HepG2 (cell line): Measurements from ENCODE around the gene KRT32. TPM values are rescaled to one million over a fixed set of nuclear protein-coding genes. Genes with fewer than 3 reads are reported as not detected.

Experiments
- ATF7 ChIP-seq, 2 experiments: fragments of 450-650 bp in 1 of 2; sonication (generic) in 1 of 2; formaldehyde crosslinking in 1 of 2; IDR thresholded peaks; 2 replicates each; pipeline versions ENCODE4 v1.4.0 to v1.6.1; 2016 to 2020; ENCODE audit warnings: antibody characterized with exemption in 1 of 2, mild to moderate bottlenecking in 1 of 2, missing genetic modification reagents in 1 of 2
- FOXA3 ChIP-seq: IDR thresholded peaks from 2 replicates; pipeline ENCODE4 v1.6.1; 2016; ENCODE audit warnings: missing genetic modification reagents, missing compliant biosample characterization
- GATAD2A ChIP-seq: IDR thresholded peaks from 2 replicates; pipeline ENCODE4 v1.6.1; 2016
- HNF4G ChIP-seq, 2 experiments: sonication (generic) in 1 of 2; formaldehyde crosslinking in 1 of 2; IDR thresholded peaks; 2 replicates each; pipeline versions ENCODE4 v1.4.0 to v1.6.1; 2011 to 2020; ENCODE audit warnings: borderline replicate concordance in 2 of 2, low read depth in 2 of 2, mild to moderate bottlenecking in 2 of 2, low read length in 1 of 2, missing genetic modification reagents in 1 of 2, moderate library complexity in 1 of 2
- NCOR1 ChIP-seq: fragments of 200-600 bp; sonication (generic); IDR thresholded peaks from 2 replicates; pipeline ENCODE4 v1.7.0; 2017; ENCODE audit warnings: antibody characterized with exemption, low read length, borderline replicate concordance
- NFATC3 ChIP-seq: sonication (generic); formaldehyde crosslinking; IDR thresholded peaks from 2 replicates; pipeline ENCODE4 v1.5.1; 2020; ENCODE audit warnings: mild to moderate bottlenecking, missing genetic modification reagents
- SSRP1 ChIP-seq: IDR thresholded peaks from 2 replicates; pipeline ENCODE4 v1.6.1; 2016; ENCODE audit warnings: control low read depth
- THAP11 ChIP-seq: IDR thresholded peaks from 2 replicates; pipeline ENCODE4 v1.6.1; 2016; ENCODE audit warnings: missing biosample characterization, missing genetic modification reagents
- ZKSCAN8 ChIP-seq: IDR thresholded peaks from 2 replicates; pipeline ENCODE4 v1.6.1; 2016; ENCODE audit warnings: borderline replicate concordance, missing genetic modification reagents, missing compliant biosample characterization
- ZMYM3 ChIP-seq: sonication (generic); formaldehyde crosslinking; IDR thresholded peaks from 2 replicates; pipeline ENCODE4 v1.5.1; 2020; ENCODE audit warnings: mild to moderate bottlenecking, missing genetic modification reagents
- ZMYM4 ChIP-seq: sonication (generic); formaldehyde crosslinking; IDR thresholded peaks from 2 replicates; pipeline ENCODE4 v1.8.1; 2023; ENCODE audit warnings: mild to moderate bottlenecking, missing genetic modification reagents
- ZNF24 ChIP-seq: fragments of 450-650 bp; IDR thresholded peaks from 2 replicates; pipeline ENCODE4 v1.6.1; 2017; ENCODE audit warnings: antibody characterized with exemption, mild to moderate bottlenecking
- ZNF30 ChIP-seq: sonication (generic); formaldehyde crosslinking; IDR thresholded peaks from 2 replicates; pipeline ENCODE4 v1.5.0; 2020; ENCODE audit warnings: mild to moderate bottlenecking, missing genetic modification reagents
- ZNF670 ChIP-seq: sonication (generic); formaldehyde crosslinking; IDR thresholded peaks from 2 replicates; pipeline ENCODE4 v1.8.0; 2022; ENCODE audit warnings: mild to moderate bottlenecking, missing genetic modification reagents, borderline replicate concordance
- ZNF747 ChIP-seq: sonication (generic); formaldehyde crosslinking; IDR thresholded peaks from 2 replicates; pipeline ENCODE4 v1.8.1; 2023; ENCODE audit warnings: missing genetic modification reagents, mild to moderate bottlenecking, borderline replicate concordance
- ZNF850 ChIP-seq: sonication (generic); formaldehyde crosslinking; conservative IDR thresholded peaks from 2 replicates; pipeline ENCODE4 v1.9.0; 2021; ENCODE audit warnings: mild to moderate bottlenecking, missing genetic modification reagents
- ZSCAN21 ChIP-seq: sonication (generic); formaldehyde crosslinking; IDR thresholded peaks from 2 replicates; pipeline ENCODE4 v1.8.0; 2022; ENCODE audit warnings: mild to moderate bottlenecking, missing genetic modification reagents, moderate library complexity, borderline replicate concordance
- polyA plus RNA-seq, 8 experiments: library from polyadenylated mRNA; depleted of rRNA in 3 of 8; stranded (reverse) in 7 of 8; unstranded in 1 of 8; fragments of >200 nt; fragmentation: Illumina TruSeq in 4 of 8; extraction: Trizol in 4 of 8; gene quantifications; 2 replicates each; pipeline versions ENCODE4 v1.2.1 to v1.2.3, GENCODE V29; 2011 to 2016; ENCODE audit warnings: low read depth in 4 of 8, missing spikeins in 1 of 8, mixed read lengths in 1 of 8; ENCODE audit not compliant: insufficient read depth in 1 of 8
- total RNA-seq, 5 experiments: library from RNA; depleted of rRNA; stranded (reverse); fragments of >200 nt; fragmentation: Illumina TruSeq; extraction: Trizol; gene quantifications; 2 replicates each; pipeline ENCODE4 v1.2.3, GENCODE V29; 2016; ENCODE audit warnings: low read depth in 1 of 5
- TF ChIP-seq, protein P1 (sequence below): sonication (generic); formaldehyde crosslinking; conservative IDR thresholded peaks from 2 replicates; pipeline ENCODE4 v1.4.0; 2020; ENCODE audit warnings: missing genetic modification reagents
- TF ChIP-seq, protein P2 (sequence below): sonication (generic); formaldehyde crosslinking; IDR thresholded peaks from 2 replicates; pipeline ENCODE4 v1.4.0; 2020; ENCODE audit warnings: missing genetic modification reagents
- TF ChIP-seq, protein P3 (sequence below): sonication (generic); formaldehyde crosslinking; IDR thresholded peaks from 2 replicates; pipeline ENCODE4 v1.5.0; 2020; ENCODE audit warnings: mild to moderate bottlenecking, missing genetic modification reagents
- TF ChIP-seq, protein P4 (sequence below): IDR thresholded peaks from 2 replicates; pipeline ENCODE4 v1.6.1; 2012; ENCODE audit warnings: low read depth, low read length, improper control_type of control experiment

KRT32 gene
- total and polyA plus RNA-seq, 2 of the 13 experiments (the other 11 are each of a cell fraction or from before 2014, with no cell fraction given) = not detected

DNA sequence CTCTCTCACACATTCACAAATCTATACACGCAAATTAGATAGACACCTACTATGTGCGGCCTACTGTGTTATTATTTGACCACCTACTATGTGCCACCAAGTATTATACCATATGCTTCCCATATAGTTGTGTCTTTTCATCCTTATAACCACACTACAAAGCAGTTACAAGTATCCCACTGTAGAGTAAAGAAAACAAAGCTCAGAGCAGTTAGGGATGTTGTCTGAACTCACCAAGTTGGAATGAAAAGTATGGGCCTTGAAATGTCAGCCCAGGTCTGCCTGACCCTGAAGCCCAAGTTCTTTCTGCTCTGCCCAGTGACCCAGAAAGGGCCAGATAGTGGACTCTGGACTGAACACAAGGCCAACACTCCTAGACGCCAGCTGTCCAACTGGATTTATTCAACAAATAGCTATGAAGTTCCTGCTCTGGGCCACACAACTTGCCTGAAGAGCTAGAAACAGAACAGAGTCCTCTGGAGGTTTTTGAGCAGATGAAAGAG, 51.3 kb downstream of the KRT32 start (continued):
- TF ChIP-seq, protein P1, sequence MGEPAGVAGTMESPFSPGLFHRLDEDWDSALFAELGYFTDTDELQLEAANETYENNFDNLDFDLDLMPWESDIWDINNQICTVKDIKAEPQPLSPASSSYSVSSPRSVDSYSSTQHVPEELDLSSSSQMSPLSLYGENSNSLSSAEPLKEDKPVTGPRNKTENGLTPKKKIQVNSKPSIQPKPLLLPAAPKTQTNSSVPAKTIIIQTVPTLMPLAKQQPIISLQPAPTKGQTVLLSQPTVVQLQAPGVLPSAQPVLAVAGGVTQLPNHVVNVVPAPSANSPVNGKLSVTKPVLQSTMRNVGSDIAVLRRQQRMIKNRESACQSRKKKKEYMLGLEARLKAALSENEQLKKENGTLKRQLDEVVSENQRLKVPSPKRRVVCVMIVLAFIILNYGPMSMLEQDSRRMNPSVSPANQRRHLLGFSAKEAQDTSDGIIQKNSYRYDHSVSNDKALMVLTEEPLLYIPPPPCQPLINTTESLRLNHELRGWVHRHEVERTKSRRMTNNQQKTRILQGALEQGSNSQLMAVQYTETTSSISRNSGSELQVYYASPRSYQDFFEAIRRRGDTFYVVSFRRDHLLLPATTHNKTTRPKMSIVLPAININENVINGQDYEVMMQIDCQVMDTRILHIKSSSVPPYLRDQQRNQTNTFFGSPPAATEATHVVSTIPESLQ (CRISPR knock-in tag) = no peak
- TF ChIP-seq ZNF670 (CRISPR knock-in tag) (0 out of 2 replicates have a peak, but pooled peaks have one; percentile 29), ZMYM4 (CRISPR knock-in tag) (peak; percentile 43; the same call in 1 of the 2 replicates), GATAD2A (CRISPR knock-in tag) (peak; percentile 85), ZKSCAN8 (CRISPR knock-in tag) (peak; percentile 16; the same call in 1 of the 2 replicates), ZNF30 (CRISPR knock-in tag) (no peak), NFATC3 (CRISPR knock-in tag) (no peak), ZNF24 (no peak), ZNF850 (CRISPR knock-in tag) (no peak), SSRP1 (CRISPR knock-in tag) (no peak), HNF4G (IDR thresholded peaks at IDR 0.05; ENCODE audit: borderline replicate concordance, low read depth, low read length) (peak; percentile 81), HNF4G (CRISPR knock-in tag; IDR thresholded peaks at IDR 0.05; ENCODE audit: borderline replicate concordance, low read depth) (peak; percentile 90; the same call in 1 of the 2 replicates), ZNF747 (CRISPR knock-in tag) (no peak), ZMYM3 (CRISPR knock-in tag) (peak; percentile 73), THAP11 (CRISPR knock-in tag) (0 out of 2 replicates have a peak, but pooled peaks have one; percentile 51), ZSCAN21 (CRISPR knock-in tag) (no peak), ATF7 (IDR thresholded peaks at IDR 0.05) (no peak), ATF7 (CRISPR knock-in tag; IDR thresholded peaks at IDR 0.05) (peak; percentile 87; the same call in 1 of the 2 replicates), NCOR1 (peak; percentile 73; the same call in 1 of the 2 replicates), FOXA3 (CRISPR knock-in tag) (peak; percentile 66)
- TF ChIP-seq, protein P2, sequence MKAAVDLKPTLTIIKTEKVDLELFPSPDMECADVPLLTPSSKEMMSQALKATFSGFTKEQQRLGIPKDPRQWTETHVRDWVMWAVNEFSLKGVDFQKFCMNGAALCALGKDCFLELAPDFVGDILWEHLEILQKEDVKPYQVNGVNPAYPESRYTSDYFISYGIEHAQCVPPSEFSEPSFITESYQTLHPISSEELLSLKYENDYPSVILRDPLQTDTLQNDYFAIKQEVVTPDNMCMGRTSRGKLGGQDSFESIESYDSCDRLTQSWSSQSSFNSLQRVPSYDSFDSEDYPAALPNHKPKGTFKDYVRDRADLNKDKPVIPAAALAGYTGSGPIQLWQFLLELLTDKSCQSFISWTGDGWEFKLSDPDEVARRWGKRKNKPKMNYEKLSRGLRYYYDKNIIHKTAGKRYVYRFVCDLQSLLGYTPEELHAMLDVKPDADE (CRISPR knock-in tag) = no peak
- TF ChIP-seq, protein P3, sequence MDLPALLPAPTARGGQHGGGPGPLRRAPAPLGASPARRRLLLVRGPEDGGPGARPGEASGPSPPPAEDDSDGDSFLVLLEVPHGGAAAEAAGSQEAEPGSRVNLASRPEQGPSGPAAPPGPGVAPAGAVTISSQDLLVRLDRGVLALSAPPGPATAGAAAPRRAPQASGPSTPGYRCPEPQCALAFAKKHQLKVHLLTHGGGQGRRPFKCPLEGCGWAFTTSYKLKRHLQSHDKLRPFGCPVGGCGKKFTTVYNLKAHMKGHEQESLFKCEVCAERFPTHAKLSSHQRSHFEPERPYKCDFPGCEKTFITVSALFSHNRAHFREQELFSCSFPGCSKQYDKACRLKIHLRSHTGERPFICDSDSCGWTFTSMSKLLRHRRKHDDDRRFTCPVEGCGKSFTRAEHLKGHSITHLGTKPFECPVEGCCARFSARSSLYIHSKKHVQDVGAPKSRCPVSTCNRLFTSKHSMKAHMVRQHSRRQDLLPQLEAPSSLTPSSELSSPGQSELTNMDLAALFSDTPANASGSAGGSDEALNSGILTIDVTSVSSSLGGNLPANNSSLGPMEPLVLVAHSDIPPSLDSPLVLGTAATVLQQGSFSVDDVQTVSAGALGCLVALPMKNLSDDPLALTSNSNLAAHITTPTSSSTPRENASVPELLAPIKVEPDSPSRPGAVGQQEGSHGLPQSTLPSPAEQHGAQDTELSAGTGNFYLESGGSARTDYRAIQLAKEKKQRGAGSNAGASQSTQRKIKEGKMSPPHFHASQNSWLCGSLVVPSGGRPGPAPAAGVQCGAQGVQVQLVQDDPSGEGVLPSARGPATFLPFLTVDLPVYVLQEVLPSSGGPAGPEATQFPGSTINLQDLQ (CRISPR knock-in tag) = no peak
- TF ChIP-seq, protein P4, sequence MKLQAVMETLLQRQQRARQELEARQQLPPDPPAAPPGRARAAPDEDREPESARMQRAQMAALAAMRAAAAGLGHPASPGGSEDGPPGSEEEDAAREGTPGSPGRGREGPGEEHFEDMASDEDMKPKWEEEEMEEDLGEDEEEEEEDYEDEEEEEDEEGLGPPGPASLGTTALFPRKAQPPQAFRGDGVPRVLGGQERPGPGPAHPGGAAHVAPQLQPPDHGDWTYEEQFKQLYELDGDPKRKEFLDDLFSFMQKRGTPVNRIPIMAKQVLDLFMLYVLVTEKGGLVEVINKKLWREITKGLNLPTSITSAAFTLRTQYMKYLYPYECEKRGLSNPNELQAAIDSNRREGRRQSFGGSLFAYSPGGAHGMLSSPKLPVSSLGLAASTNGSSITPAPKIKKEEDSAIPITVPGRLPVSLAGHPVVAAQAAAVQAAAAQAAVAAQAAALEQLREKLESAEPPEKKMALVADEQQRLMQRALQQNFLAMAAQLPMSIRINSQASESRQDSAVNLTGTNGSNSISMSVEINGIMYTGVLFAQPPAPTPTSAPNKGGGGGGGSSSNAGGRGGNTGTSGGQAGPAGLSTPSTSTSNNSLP = peak; percentile 80
